Activated CD4-positive, alpha-beta T cell treated with anti-CD3 and anti-CD28 coated beads, Interleukin-2, amount 50 U/mL, for 48 hours (primary cell): ENCODE measurements around the gene TTLL9.

Experiments
- DNase-seq, 2 experiments: peaks; one replicate each; pipeline ENCODE4 v3.0.0-alpha.2; 2020

The TTLL9 gene

GRCh38 chr20:31859266-31859997, 11.0 kb upstream of the TTLL9 start:
- DNase-seq: no peak

GRCh38 chr20:31859998-31860380, 10.4 kb upstream of the TTLL9 start:
- no peak for DNase-seq

GRCh38 chr20:31860390-31861134, 9.9 kb upstream of the TTLL9 start:
- no peak for DNase-seq

- DNase-seq: peak in 1 of 2 experiments; percentile 9
These were observed 9.4 kb upstream of the TTLL9 start for GRCh38 chr20:31861135-31861384.

- peak; percentile 62 to 64 for DNase-seq
These were observed 8.9 kb upstream of the TTLL9 start for GRCh38 chr20:31861385-31862156.

GRCh38 chr20:31862157-31862470, 8.3 kb upstream of the TTLL9 start:
- no peak for DNase-seq

- no peak for DNase-seq
These were observed 7.9 kb upstream of the TTLL9 start for GRCh38 chr20:31862506-31862905.

GRCh38 chr20:31863296-31864085, 6.9 kb upstream of the TTLL9 start:
- no peak for DNase-seq

- DNase-seq: no peak
These were observed 5.7 kb upstream of the TTLL9 start for GRCh38 chr20:31864521-31865400.

- DNase-seq: no peak
These were observed 4.2 kb upstream of the TTLL9 start for GRCh38 chr20:31866221-31866620.

GRCh38 chr20:31868853-31869672, 1.4 kb upstream of the TTLL9 start:
- DNase-seq: no peak

GRCh38 chr20:31869673-31869941, 827 bp upstream of the TTLL9 start:
- no peak for DNase-seq

- no peak for DNase-seq
These were observed 538 bp downstream of the TTLL9 start for GRCh38 chr20:31870726-31871617.

GRCh38 chr20:31871618-31871954, 1.2 kb downstream of the TTLL9 start:
- DNase-seq: no peak

GRCh38 chr20:31872406-31872805, 2.0 kb downstream of the TTLL9 start:
- DNase-seq: no peak

GRCh38 chr20:31875671-31876070, 5.2 kb downstream of the TTLL9 start:
- DNase-seq: no peak

GRCh38 chr20:31877684-31878083, 7.2 kb downstream of the TTLL9 start:
- no peak for DNase-seq

- peak; percentile 84 to 88 for DNase-seq
These were observed 8.9 kb downstream of the TTLL9 start for GRCh38 chr20:31879143-31879987.

- no peak for DNase-seq
These were observed 11.5 kb downstream of the TTLL9 start for GRCh38 chr20:31881945-31882344.

- DNase-seq: no peak
These were observed 13.4 kb downstream of the TTLL9 start for GRCh38 chr20:31883829-31884228.
